ENCODE measurements around the gene TMSB10. TPM values are rescaled to one million over a fixed set of nuclear protein-coding genes. Genes with fewer than 3 reads are reported as not detected.

The TMSB10 gene
- total RNA-seq, 1 donor from 2014 or later = 2,521 TPM

DNA sequence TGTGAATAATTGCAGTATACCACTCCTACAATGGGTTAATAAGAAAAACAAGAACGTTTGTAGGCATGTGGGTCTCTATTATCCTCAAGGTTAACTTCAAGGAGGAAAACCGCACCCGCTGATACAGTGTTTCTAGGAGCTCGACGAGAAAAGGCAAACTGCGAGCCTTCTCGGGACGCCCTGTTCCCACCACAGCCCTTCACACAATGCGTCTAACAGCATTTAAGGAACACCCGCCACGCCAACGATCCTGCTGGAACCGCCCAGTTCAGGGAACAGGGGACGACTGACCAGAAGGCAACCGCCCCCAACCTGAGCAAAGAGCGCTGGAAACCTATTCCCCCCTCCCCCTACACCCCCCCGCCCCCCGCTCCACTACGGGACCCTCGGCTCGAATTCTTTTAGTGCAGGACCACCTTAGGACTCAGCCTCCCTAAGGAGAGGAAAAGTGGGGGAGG lies 710 bp upstream of the TMSB10 start:
- peaks cover 28% of the 10 kb centered on the region for H3K4me1 Mint-ChIP-seq (ENCODE audit: low read depth)
- H3K27ac Mint-ChIP-seq (ENCODE audit: unreplicated experiment) = peak overlapping the region; percentile 91
- DNase-seq (ENCODE audit: low spot score) = no peak
- TF ChIP-seq, protein P1, sequence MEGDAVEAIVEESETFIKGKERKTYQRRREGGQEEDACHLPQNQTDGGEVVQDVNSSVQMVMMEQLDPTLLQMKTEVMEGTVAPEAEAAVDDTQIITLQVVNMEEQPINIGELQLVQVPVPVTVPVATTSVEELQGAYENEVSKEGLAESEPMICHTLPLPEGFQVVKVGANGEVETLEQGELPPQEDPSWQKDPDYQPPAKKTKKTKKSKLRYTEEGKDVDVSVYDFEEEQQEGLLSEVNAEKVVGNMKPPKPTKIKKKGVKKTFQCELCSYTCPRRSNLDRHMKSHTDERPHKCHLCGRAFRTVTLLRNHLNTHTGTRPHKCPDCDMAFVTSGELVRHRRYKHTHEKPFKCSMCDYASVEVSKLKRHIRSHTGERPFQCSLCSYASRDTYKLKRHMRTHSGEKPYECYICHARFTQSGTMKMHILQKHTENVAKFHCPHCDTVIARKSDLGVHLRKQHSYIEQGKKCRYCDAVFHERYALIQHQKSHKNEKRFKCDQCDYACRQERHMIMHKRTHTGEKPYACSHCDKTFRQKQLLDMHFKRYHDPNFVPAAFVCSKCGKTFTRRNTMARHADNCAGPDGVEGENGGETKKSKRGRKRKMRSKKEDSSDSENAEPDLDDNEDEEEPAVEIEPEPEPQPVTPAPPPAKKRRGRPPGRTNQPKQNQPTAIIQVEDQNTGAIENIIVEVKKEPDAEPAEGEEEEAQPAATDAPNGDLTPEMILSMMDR (IDR thresholded peaks at IDR 0.05) = no peak
- peaks cover 10% of the 10 kb centered on the region for H3K9me3 Mint-ChIP-seq (ENCODE audit: low read depth)
- H3K36me3 Mint-ChIP-seq (ENCODE audit: low read depth) = peaks cover 19% of the 10 kb centered on the region
- no peaks in the 10 kb centered on the region for H3K27me3 Mint-ChIP-seq (ENCODE audit: low read depth)
- H3K4me3 Mint-ChIP-seq (ENCODE audit: unreplicated experiment) = peak overlapping the region; percentile 82

DNA sequence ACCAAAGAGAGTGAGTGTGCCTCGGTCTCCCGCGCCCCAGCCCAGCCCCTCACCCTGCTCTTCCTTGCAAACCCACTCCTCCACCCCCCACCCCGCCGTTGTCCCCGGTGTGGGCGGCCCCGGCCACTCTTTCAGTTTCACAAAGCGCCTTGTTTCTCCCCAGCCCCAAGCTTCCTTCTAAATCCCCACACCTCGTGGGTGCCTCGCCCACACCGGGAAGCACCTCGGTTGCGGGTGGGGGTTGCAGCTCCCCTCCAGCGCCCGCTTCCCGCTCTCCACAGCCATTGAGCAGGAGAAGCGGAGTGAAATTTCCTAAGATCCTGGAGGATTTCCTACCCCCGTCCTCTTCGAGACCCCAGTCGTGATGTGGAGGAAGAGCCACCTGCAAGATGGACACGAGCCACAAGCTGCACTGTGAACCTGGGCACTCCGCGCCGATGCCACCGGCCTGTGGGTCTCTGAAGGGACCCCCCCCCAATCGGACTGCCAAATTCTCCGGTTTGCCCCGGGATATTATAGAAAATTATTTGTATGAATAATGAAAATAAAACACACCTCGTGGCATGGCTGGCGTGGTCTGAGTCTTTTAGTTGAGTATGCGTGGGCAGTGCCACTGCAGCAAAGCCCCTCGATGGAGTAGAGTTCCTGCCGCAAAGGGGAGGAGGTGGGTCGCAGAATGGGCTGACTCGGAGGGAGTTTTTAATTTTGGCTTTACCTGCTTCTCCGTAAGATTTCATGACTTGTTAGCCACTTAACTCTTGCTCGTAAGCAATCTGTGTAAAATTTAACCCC lies 848 bp downstream of the TMSB10 start:
- no peak for DNase-seq (ENCODE audit: low spot score)
- TF ChIP-seq, protein P1 (IDR thresholded peaks at IDR 0.05) = no peak
- Mint-ChIP-seq H3K27ac (ENCODE audit: unreplicated experiment) (peak overlapping the region; percentile 92), H3K4me3 (ENCODE audit: unreplicated experiment) (peak overlapping the region; percentile 90), H3K27me3 (ENCODE audit: low read depth) (no peaks in the 10 kb centered on the region), H3K4me1 (ENCODE audit: low read depth) (peaks cover 28% of the 10 kb centered on the region), H3K36me3 (ENCODE audit: low read depth) (peaks cover 22% of the 10 kb centered on the region), H3K9me3 (ENCODE audit: low read depth) (peaks cover 18% of the 10 kb centered on the region)

DNA sequence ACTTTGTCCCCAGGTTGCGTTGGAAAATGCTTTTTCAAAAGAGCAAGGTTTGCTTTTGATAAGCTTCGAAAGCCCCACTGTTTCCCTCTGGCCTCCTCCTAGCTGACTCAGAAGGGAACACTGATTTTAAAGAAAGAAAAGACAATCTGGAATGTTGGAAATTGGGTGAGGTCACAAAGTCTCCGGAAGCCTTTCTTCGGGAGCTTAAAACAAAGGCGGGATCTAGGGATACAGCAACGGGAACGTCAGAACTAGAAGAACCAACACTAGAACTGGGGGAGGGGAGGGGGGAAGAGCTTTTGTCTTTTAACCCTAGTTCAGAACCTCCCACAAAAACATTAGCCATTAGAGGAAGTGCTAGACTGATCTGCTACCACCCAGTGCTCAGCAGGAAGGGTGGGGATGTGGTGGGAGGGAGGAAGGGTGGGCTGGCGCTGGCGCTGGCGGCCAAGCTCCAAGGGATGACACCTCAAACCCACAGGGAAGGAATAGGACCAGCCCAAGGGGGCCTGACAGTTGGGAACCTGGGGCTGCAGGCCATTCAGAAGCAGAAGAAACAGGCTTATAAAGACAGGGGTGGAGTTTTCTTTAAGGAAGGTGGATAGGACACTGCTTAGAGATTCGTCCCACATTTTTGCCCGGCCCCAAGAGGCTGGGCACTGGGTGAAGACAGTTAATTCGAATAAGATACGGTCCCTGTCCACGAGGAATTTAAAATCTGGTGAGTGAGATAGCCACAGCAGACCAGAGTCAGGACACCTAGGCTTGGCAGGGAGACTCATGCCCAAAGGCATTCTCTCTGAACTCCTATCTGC lies 1.7 kb downstream of the TMSB10 start:
- peaks cover 22% of the 10 kb centered on the region for H3K36me3 Mint-ChIP-seq (ENCODE audit: low read depth)
- no peak for DNase-seq (ENCODE audit: low spot score)

DNA sequence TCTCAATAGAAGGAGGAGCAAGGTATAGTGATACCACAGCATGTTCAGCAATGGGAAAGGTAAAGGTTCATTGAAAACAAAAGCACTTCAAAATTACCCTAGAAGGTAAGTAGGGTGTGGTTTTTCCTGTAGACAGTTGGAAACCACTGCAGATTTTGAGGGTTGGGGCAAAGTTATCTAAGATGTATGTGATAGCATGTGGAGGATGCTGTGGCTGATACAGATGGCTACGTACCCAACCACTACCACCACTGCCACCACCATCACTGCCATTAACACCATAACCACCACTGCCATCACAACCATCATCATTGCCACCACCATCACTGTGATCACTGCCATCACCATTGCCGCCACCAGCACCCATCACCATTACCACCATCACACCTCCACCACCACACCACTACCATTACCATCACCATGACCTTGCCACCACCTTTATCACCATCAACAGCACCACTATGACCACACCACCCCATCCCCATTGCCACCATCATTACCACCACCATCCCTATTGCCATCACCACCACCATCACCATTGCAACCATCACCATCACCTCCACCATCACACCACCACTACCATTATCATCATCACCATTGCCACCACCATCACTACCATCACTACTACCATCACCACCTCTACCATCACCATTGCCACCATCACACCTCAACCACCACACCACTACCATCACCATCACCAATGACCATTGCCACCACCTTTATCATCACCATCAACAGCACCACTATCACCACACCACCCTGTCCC lies 3.7 kb downstream of the TMSB10 start:
- TF ChIP-seq, protein P1 (IDR thresholded peaks at IDR 0.05) = no peak
- peak overlapping the region; percentile 19 for H3K27ac Mint-ChIP-seq (ENCODE audit: unreplicated experiment)
- peaks cover 15% of the 10 kb centered on the region for H3K9me3 Mint-ChIP-seq (ENCODE audit: low read depth)
- H3K4me1 Mint-ChIP-seq (ENCODE audit: low read depth) = peaks cover 28% of the 10 kb centered on the region
- H3K36me3 Mint-ChIP-seq (ENCODE audit: low read depth) = peaks cover 22% of the 10 kb centered on the region
- no peak for DNase-seq (ENCODE audit: low spot score)
- H3K4me3 Mint-ChIP-seq (ENCODE audit: unreplicated experiment) = no peak overlapping the region
- H3K27me3 Mint-ChIP-seq (ENCODE audit: low read depth) = no peaks in the 10 kb centered on the region

More for the DNA sequence above, 1.7 kb downstream of the TMSB10 start:
- Mint-ChIP-seq H3K27ac (ENCODE audit: unreplicated experiment) (peak overlapping the region; percentile 92), H3K27me3 (ENCODE audit: low read depth) (no peaks in the 10 kb centered on the region), H3K4me3 (ENCODE audit: unreplicated experiment) (peak overlapping the region; percentile 90), H3K4me1 (ENCODE audit: low read depth) (peaks cover 31% of the 10 kb centered on the region), H3K9me3 (ENCODE audit: low read depth) (peaks cover 15% of the 10 kb centered on the region)
- TF ChIP-seq, protein P1 (IDR thresholded peaks at IDR 0.05) = no peak
